Endodermal cell (in vitro differentiated cells): ENCODE data around the gene PLA2R1. TPM values are rescaled to one million over a fixed set of nuclear protein-coding genes. Genes with fewer than 3 reads are reported as not detected.

Experiments
- DNase-seq: peaks from one replicate; pipeline ENCODE4 v3.0.0-alpha.2; 2017
- H3K27ac ChIP-seq: 2 replicates; pipeline ENCODE4 v1.5.1; 2013; ENCODE audit warnings: mild to moderate bottlenecking, low read depth, low read length, moderate library complexity
- H3K27me3 ChIP-seq: 2 replicates; pipeline ENCODE4 v1.6.1; 2013; ENCODE audit warnings: mild to moderate bottlenecking, low read length, moderate library complexity; ENCODE audit not compliant: insufficient read depth, control insufficient read depth, poor library complexity, severe bottlenecking
- H3K36me3 ChIP-seq: 2 replicates; pipeline ENCODE4 v1.7.0; 2013; ENCODE audit warnings: mild to moderate bottlenecking, low read length, moderate library complexity; ENCODE audit not compliant: control insufficient read depth, insufficient read depth
- H3K4me1 ChIP-seq: one replicate; pipeline ENCODE4 v1.7.0; 2013; ENCODE audit warnings: low read length; ENCODE audit not compliant: control insufficient read depth, insufficient read depth
- H3K4me3 ChIP-seq: 2 replicates; pipeline ENCODE4 v1.5.1; 2013; ENCODE audit warnings: mild to moderate bottlenecking, low read length, moderate library complexity
- H3K9ac ChIP-seq: 2 replicates; pipeline ENCODE4 v1.6.1; 2013; ENCODE audit warnings: mild to moderate bottlenecking, low read length, moderate library complexity; ENCODE audit not compliant: poor library complexity, severe bottlenecking; ENCODE audit errors: extremely low read depth
- H3K9me3 ChIP-seq: 2 replicates; pipeline ENCODE4 v1.6.1; 2013; ENCODE audit warnings: mild to moderate bottlenecking, low read length, moderate library complexity; ENCODE audit not compliant: control insufficient read depth
- H3K27ac Mint-ChIP-seq: 2 replicates; pipeline ENCODE4 v1.8.0; 2020; ENCODE audit warnings: mixed read lengths
- H3K27me3 Mint-ChIP-seq: 2 replicates; pipeline ENCODE4 v1.8.0; 2021; ENCODE audit warnings: mild to moderate bottlenecking, mixed read lengths; ENCODE audit not compliant: insufficient read depth
- H3K36me3 Mint-ChIP-seq: 2 replicates; pipeline ENCODE4 v1.8.0; 2020; ENCODE audit warnings: low read depth, mixed read lengths
- H3K4me1 Mint-ChIP-seq: 2 replicates; pipeline ENCODE4 v1.8.0; 2020; ENCODE audit warnings: mixed read lengths
- H3K4me3 Mint-ChIP-seq: 2 replicates; pipeline ENCODE4 v1.8.0; 2020; ENCODE audit warnings: mild to moderate bottlenecking, moderate library complexity, mixed read lengths
- H3K9me3 Mint-ChIP-seq: 2 replicates; pipeline ENCODE4 v1.8.0; 2020; ENCODE audit warnings: mild to moderate bottlenecking, mixed read lengths
- CTCF ChIP-seq: fragments of 200-600 bp; sonication (generic); conservative IDR thresholded peaks from 2 replicates; pipeline ENCODE4 v1.5.0; 2021; ENCODE audit warnings: antibody characterized with exemption, mild to moderate bottlenecking
- WGBS, 2 experiments: methylation state at CpG; one replicate each; pipeline versions ENCODE4 v1.1.5 to v1.1.7; 2013; ENCODE audit warnings: missing lambda C conversion rate in 2 of 2, mixed read lengths in 1 of 2; ENCODE audit not compliant: insufficient coverage in 1 of 2, insufficient read length in 1 of 2; 5-methylcytosine and 5-hydroxymethylcytosine counted together
- total RNA-seq, 2 donors: library from RNA; stranded (reverse); fragmentation: NEBNext Ultra II Directional in 1 of 2; extraction: Animal tissue kit (Norgen Biotek cat#: 25700) in 1 of 2; gene quantifications; 2 replicates in 1 of 2; 3 replicates in 1 of 2; pipeline ENCODE4 v1.2.1, GENCODE V29; 2021

Gene PLA2R1
- total RNA-seq, 2 donors from 2014 or later = 1.4 to 1.8 TPM

- Histone ChIP-seq H3K36me3 (no peaks in the 10 kb centered on the region), H3K9me3 (no peaks in the 10 kb centered on the region), H3K4me3 (no peak overlapping the region), H3K27me3 (no peaks in the 10 kb centered on the region), H3K9ac (no peak overlapping the region), H3K4me1 (no peaks in the 10 kb centered on the region), H3K27ac (no peak overlapping the region)
- peaks cover 3% of the 10 kb centered on the region for H3K9me3 Mint-ChIP-seq
- no peaks in the 10 kb centered on the region for H3K4me1 Mint-ChIP-seq
- H3K36me3 Mint-ChIP-seq = no peaks in the 10 kb centered on the region
- no peaks in the 10 kb centered on the region for H3K27me3 Mint-ChIP-seq
- no peak overlapping the region for H3K4me3 Mint-ChIP-seq
- TF ChIP-seq CTCF = no peak
- 79 to 84% methylated on average over 3 to 4 of the region's 4 CpGs for WGBS, 2 experiments
- DNase-seq = peak; percentile 62
- no peak overlapping the region for H3K27ac Mint-ChIP-seq
Observed at GRCh38 chr2:159936471-159936870, 125.9 kb downstream of the PLA2R1 start.

GRCh38 chr2:159933727-159934049 is 128.7 kb downstream of the PLA2R1 start:
- H3K9me3 Mint-ChIP-seq = peaks cover 9% of the 10 kb centered on the region
- TF ChIP-seq CTCF = no peak
- H3K4me3 ChIP-seq = no peak overlapping the region
- 83 to 100% methylated on average over 1 to 2 of the region's 2 CpGs for WGBS, 2 experiments
- peaks cover 1% of the 10 kb centered on the region for H3K27me3 Mint-ChIP-seq
- H3K9me3 ChIP-seq = no peaks in the 10 kb centered on the region
- no peaks in the 10 kb centered on the region for H3K4me1 Mint-ChIP-seq
- H3K4me1 ChIP-seq = no peaks in the 10 kb centered on the region
- DNase-seq = no peak
- no peaks in the 10 kb centered on the region for H3K36me3 ChIP-seq
- H3K27me3 ChIP-seq = no peaks in the 10 kb centered on the region
- H3K27ac Mint-ChIP-seq = no peak overlapping the region
- no peak overlapping the region for H3K4me3 Mint-ChIP-seq
- no peaks in the 10 kb centered on the region for H3K36me3 Mint-ChIP-seq
- no peak overlapping the region for H3K27ac ChIP-seq
- no peak overlapping the region for H3K9ac ChIP-seq

- H3K27ac Mint-ChIP-seq = no peak overlapping the region
- Histone ChIP-seq H3K4me1 (no peaks in the 10 kb centered on the region), H3K36me3 (no peaks in the 10 kb centered on the region), H3K27me3 (no peaks in the 10 kb centered on the region), H3K4me3 (no peak overlapping the region), H3K27ac (no peak overlapping the region), H3K9me3 (no peaks in the 10 kb centered on the region), H3K9ac (no peak overlapping the region)
- peaks cover 12% of the 10 kb centered on the region for H3K9me3 Mint-ChIP-seq
- 87 to 100% methylated on average over 2 of the region's 2 CpGs for WGBS, 2 experiments
- no peaks in the 10 kb centered on the region for H3K36me3 Mint-ChIP-seq
- H3K4me1 Mint-ChIP-seq = no peaks in the 10 kb centered on the region
- no peak overlapping the region for H3K4me3 Mint-ChIP-seq
- DNase-seq = no peak
- no peak for TF ChIP-seq CTCF
- H3K27me3 Mint-ChIP-seq = peaks cover 1% of the 10 kb centered on the region
Observed at GRCh38 chr2:159933040-159933726, 129.2 kb downstream of the PLA2R1 start.
